IMR-90 (cell line): ENCODE measurements around the gene KCNAB2.

ENCODE experiments used
- BHLHE40 ChIP-seq: fragments of 150-350 bp; IDR thresholded peaks from 2 replicates; pipeline ENCODE4 v1.6.1; 2016; ENCODE audit warnings: mild to moderate bottlenecking, low read depth, low read length
- CEBPB ChIP-seq: IDR thresholded peaks from 2 replicates; pipeline ENCODE4 v1.6.1; 2012; ENCODE audit warnings: low read depth, low read length, improper control_type of control experiment
- CHD1 ChIP-seq: IDR thresholded peaks from 2 replicates; pipeline ENCODE4 v1.6.1; 2012; ENCODE audit warnings: low read depth, low read length, improper control_type of control experiment
- FOS ChIP-seq: fragments of 150-350 bp; IDR thresholded peaks from 2 replicates; pipeline ENCODE4 v1.6.1; 2016; ENCODE audit warnings: low read depth, low read length
- MAZ ChIP-seq: IDR thresholded peaks from 2 replicates; pipeline ENCODE4 v1.6.1; 2012; ENCODE audit warnings: low read depth, mild to moderate bottlenecking, low read length, improper control_type of control experiment, moderate library complexity, borderline replicate concordance
- MXI1 ChIP-seq: IDR thresholded peaks from 2 replicates; pipeline ENCODE4 v1.6.1; 2012; ENCODE audit warnings: low read depth, mild to moderate bottlenecking, low read length, moderate library complexity, borderline replicate concordance
- NFE2L2 ChIP-seq: fragments of 150-350 bp; IDR thresholded peaks from 2 replicates; pipeline ENCODE4 v1.6.1; 2016; ENCODE audit warnings: low read depth, mild to moderate bottlenecking, low read length
- POLR2A ChIP-seq: IDR thresholded peaks from 2 replicates; pipeline ENCODE4 v1.6.1; 2012; ENCODE audit warnings: mild to moderate bottlenecking, low read depth, low read length
- RAD21 ChIP-seq: IDR thresholded peaks from 2 replicates; pipeline ENCODE4 v1.6.1; 2012; ENCODE audit warnings: low read length, improper control_type of control experiment
- RCOR1 ChIP-seq: IDR thresholded peaks from 2 replicates; pipeline ENCODE4 v1.6.1; 2012; ENCODE audit warnings: mild to moderate bottlenecking, low read length, improper control_type of control experiment; ENCODE audit not compliant: insufficient replicate concordance
- TF ChIP-seq, protein P1 (sequence below): conservative IDR thresholded peaks from 2 replicates; pipeline ENCODE4 v1.5.1; 2012; ENCODE audit warnings: mild to moderate bottlenecking, low read depth, low read length, improper control_type of control experiment
- TF ChIP-seq, protein P2 (sequence below): fragments of 150-350 bp; IDR thresholded peaks from 2 replicates; pipeline ENCODE4 v1.6.1; 2016; ENCODE audit warnings: low read depth, mild to moderate bottlenecking, low read length, moderate library complexity, borderline replicate concordance

DNA sequence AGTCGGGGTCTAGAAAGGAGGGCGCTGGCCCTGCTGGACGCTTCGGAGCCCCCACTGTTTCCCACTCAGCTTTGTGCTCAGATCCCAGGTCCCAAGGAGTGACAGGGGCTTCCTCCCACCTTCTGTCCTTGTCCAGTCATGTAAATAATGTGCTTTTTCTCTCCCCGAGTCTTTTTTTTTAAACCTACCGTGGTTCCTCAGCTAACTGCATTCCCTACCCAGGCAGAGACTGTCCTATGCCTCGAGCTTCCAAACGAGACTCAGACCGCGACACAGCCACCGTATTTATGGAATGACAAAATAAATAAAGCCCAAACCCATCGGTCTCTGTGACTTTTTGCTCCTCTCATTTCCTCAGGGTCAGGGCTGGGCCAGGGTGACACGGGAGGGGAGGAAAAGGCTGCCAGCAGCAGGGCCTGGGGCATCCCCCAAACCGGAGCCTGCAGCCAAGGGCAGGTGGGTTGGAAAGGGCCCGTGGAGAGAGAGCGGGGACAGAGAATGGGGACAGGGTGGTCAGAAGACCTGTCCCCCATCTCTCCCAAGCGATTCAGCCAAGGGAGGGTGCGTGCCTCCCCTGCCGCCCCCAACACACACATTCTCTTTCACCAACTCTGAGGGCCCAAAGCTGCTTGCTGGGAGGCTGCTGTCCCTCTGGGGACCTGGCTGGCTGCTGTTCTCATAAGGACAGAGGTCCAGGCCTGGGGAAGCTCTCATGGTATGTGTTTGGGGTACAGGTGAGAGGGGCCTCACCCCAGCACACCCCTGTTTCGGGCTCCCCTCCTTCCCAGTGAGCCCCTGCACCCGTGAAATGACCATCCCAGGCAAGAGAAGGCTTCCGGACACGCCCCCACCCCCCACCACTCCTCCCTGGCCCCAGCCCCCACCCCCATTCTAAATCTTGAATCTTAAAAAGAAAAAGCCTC lies 55.4 kb downstream of the KCNAB2 start:
- TF ChIP-seq CHD1 (no peak), NFE2L2 (no peak), POLR2A (no peak), MAZ (no peak), FOS (no peak), BHLHE40 (no peak), RCOR1 (no peak), CEBPB (no peak), RAD21 (no peak), MXI1 (no peak)
- TF ChIP-seq, protein P1, sequence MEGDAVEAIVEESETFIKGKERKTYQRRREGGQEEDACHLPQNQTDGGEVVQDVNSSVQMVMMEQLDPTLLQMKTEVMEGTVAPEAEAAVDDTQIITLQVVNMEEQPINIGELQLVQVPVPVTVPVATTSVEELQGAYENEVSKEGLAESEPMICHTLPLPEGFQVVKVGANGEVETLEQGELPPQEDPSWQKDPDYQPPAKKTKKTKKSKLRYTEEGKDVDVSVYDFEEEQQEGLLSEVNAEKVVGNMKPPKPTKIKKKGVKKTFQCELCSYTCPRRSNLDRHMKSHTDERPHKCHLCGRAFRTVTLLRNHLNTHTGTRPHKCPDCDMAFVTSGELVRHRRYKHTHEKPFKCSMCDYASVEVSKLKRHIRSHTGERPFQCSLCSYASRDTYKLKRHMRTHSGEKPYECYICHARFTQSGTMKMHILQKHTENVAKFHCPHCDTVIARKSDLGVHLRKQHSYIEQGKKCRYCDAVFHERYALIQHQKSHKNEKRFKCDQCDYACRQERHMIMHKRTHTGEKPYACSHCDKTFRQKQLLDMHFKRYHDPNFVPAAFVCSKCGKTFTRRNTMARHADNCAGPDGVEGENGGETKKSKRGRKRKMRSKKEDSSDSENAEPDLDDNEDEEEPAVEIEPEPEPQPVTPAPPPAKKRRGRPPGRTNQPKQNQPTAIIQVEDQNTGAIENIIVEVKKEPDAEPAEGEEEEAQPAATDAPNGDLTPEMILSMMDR: no peak
- TF ChIP-seq, protein P2, sequence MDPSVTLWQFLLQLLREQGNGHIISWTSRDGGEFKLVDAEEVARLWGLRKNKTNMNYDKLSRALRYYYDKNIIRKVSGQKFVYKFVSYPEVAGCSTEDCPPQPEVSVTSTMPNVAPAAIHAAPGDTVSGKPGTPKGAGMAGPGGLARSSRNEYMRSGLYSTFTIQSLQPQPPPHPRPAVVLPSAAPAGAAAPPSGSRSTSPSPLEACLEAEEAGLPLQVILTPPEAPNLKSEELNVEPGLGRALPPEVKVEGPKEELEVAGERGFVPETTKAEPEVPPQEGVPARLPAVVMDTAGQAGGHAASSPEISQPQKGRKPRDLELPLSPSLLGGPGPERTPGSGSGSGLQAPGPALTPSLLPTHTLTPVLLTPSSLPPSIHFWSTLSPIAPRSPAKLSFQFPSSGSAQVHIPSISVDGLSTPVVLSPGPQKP: no peak
